HepG2 (cell line): ENCODE data around the gene RGS14. TPM values are rescaled to one million over a fixed set of nuclear protein-coding genes. Genes with fewer than 3 reads are reported as not detected.

Source experiments
- ATAC-seq: fragments of 200-7000 bp; cut with Tn5 transposase; 3 replicates; pipeline ENCODE4 v1.9.1; 2020; ENCODE audit warnings: mild to moderate bottlenecking, moderate library complexity
- BruUV-seq: library from RNA; stranded (reverse); fragments of 400-500 nt; replicated peaks from 2 replicates; lab custom pipeline; 2021; lab: Mats Ljungman, UMichigan
- CTCF ChIA-PET: fragments of 300-600 bp; formaldehyde crosslinking; extraction: SDS; loops from one replicate; lab custom pipeline; 2021; ENCODE audit warnings: low total read pairs, inconsistent platforms, low intra/inter-chr PET ratio; lab: Yijun Ruan, JAX
- POLR2A ChIA-PET: fragments of 350-600 bp; sonication (Branson Sonifier 250); formaldehyde crosslinking; loops from one replicate; lab custom pipeline; 2020; ENCODE audit warnings: antibody characterized with exemption, inconsistent platforms; lab: Yijun Ruan, JAX
- DNase-seq: peaks from one replicate; pipeline ENCODE4 v3.0.0-alpha.2; 2015; ENCODE audit warnings: low spot score
- FAIRE-seq: peaks from 3 replicates; lab custom pipeline; 2011; peaks lifted over from hg19 to GRCh38; lab: Jason Lieb, UNC
- H2AFZ ChIP-seq: one replicate; pipeline ENCODE4 v1.6.1; 2011; ENCODE audit warnings: low read length, inconsistent platforms
- H3K27ac ChIP-seq: fragments of 300-600 bp; 3 replicates; pipeline ENCODE4 v1.8.0; 2011; ENCODE audit warnings: mixed run types, mild to moderate bottlenecking, mixed read lengths, low read length, inconsistent platforms; ENCODE audit not compliant: insufficient read depth; ENCODE audit errors: extremely low read length
- H3K27me3 ChIP-seq, 2 experiments: fragments of 200-600 bp in 1 of 2; 2 replicates in 1 of 2; 3 replicates in 1 of 2; pipeline versions ENCODE4 v1.6.0 to v1.8.0; 2011; ENCODE audit warnings: low read length in 2 of 2, mild to moderate bottlenecking in 2 of 2, moderate library complexity in 2 of 2, inconsistent platforms in 1 of 2; ENCODE audit not compliant: insufficient read depth in 2 of 2, control insufficient read depth in 1 of 2
- H3K36me3 ChIP-seq, 2 experiments: fragments of 200-600 bp in 1 of 2; replicated peaks in 1 of 2; 2 replicates in 1 of 2; 3 replicates in 1 of 2; pipeline versions ENCODE4 v1.5.1 to v1.8.0; 2011; ENCODE audit warnings: low read length in 2 of 2, inconsistent platforms in 1 of 2; ENCODE audit not compliant: insufficient read depth in 2 of 2, control insufficient read depth in 1 of 2
- H3K4me1 ChIP-seq: 2 replicates; pipeline ENCODE4 v1.5.1; 2012; ENCODE audit warnings: low read length, inconsistent platforms; ENCODE audit not compliant: insufficient read depth
- H3K4me2 ChIP-seq: 2 replicates; pipeline ENCODE4 v1.6.0; 2011; ENCODE audit warnings: low read depth, low read length, inconsistent platforms
- H3K4me3 ChIP-seq, 3 experiments: fragments of 200-600 bp in 1 of 3; sonication (generic), shearing (Covaris generic) in 1 of 3; replicated peaks in 1 of 3; 2 replicates each; pipeline ENCODE4 v1.5.1; 2011 to 2016; ENCODE audit warnings: low read length in 3 of 3, inconsistent platforms in 2 of 3, low read depth in 2 of 3, mild to moderate bottlenecking in 2 of 3, control low read depth in 1 of 3, mixed read lengths in 1 of 3; ENCODE audit not compliant: insufficient read depth in 1 of 3
- H3K79me2 ChIP-seq: one replicate; pipeline ENCODE4 v1.6.1; 2011; ENCODE audit warnings: low read length, inconsistent platforms; ENCODE audit not compliant: insufficient read depth
- H3K9ac ChIP-seq: 2 replicates; pipeline ENCODE4 v1.6.0; 2011; ENCODE audit warnings: mild to moderate bottlenecking, low read depth, low read length, inconsistent platforms; ENCODE audit not compliant: insufficient read depth
- H3K9me3 ChIP-seq: 2 replicates; pipeline ENCODE4 v1.5.1; 2012; ENCODE audit warnings: mild to moderate bottlenecking, low read length
- H4K20me1 ChIP-seq: 2 replicates; pipeline ENCODE4 v1.6.0; 2011; ENCODE audit warnings: inconsistent platforms, mild to moderate bottlenecking, low read length, moderate library complexity; ENCODE audit not compliant: insufficient read depth
- ATM ChIP-seq: fragments of 450-650 bp; IDR thresholded peaks from 2 replicates; pipeline ENCODE4 v1.7.1; 2017; ENCODE audit warnings: mild to moderate bottlenecking, borderline replicate concordance
- CSRNP2 ChIP-seq: sonication (generic); formaldehyde crosslinking; conservative IDR thresholded peaks from 2 replicates; pipeline ENCODE4 v1.8.0; 2022; ENCODE audit warnings: low read depth, missing genetic modification reagents
- ELF4 ChIP-seq: sonication (generic); formaldehyde crosslinking; IDR thresholded peaks from 2 replicates; pipeline ENCODE4 v1.5.0; 2020; ENCODE audit warnings: missing genetic modification reagents, mild to moderate bottlenecking, moderate library complexity, borderline replicate concordance
- NCOA1 ChIP-seq: sonication (generic); formaldehyde crosslinking; IDR thresholded peaks from 2 replicates; pipeline ENCODE4 v1.9.0; 2021; ENCODE audit warnings: missing genetic modification reagents
- NCOA2 ChIP-seq: sonication (generic); formaldehyde crosslinking; IDR thresholded peaks from 2 replicates; pipeline ENCODE4 v1.8.0; 2022; ENCODE audit warnings: inconsistent platforms
- NFYB ChIP-seq: sonication (generic); formaldehyde crosslinking; IDR thresholded peaks from 2 replicates; pipeline ENCODE4 v1.4.0; 2020; ENCODE audit warnings: missing genetic modification reagents
- NR3C1 ChIP-seq: sonication (generic); formaldehyde crosslinking; IDR thresholded peaks from 2 replicates; pipeline ENCODE4 v1.4.0; 2020; ENCODE audit warnings: missing genetic modification reagents
- REL ChIP-seq: sonication (generic); formaldehyde crosslinking; conservative IDR thresholded peaks from 2 replicates; pipeline ENCODE4 v1.8.0; 2022; ENCODE audit warnings: mild to moderate bottlenecking, missing genetic modification reagents, moderate library complexity
- TEF ChIP-seq: sonication (generic); formaldehyde crosslinking; IDR thresholded peaks from 2 replicates; pipeline ENCODE4 v1.5.0; 2020; ENCODE audit warnings: missing genetic modification reagents
- ZNF747 ChIP-seq: sonication (generic); formaldehyde crosslinking; IDR thresholded peaks from 2 replicates; pipeline ENCODE4 v1.8.1; 2023; ENCODE audit warnings: missing genetic modification reagents, mild to moderate bottlenecking, borderline replicate concordance
- ZSCAN20 ChIP-seq: sonication (generic); formaldehyde crosslinking; IDR thresholded peaks from 2 replicates; pipeline ENCODE4 v1.4.0; 2020; ENCODE audit warnings: missing genetic modification reagents, mild to moderate bottlenecking, borderline replicate concordance
- WGBS: methylation state at CpG from one replicate; pipeline ENCODE4 v1.1.6; 2017; ENCODE audit warnings: low lambda C conversion rate; 5-methylcytosine and 5-hydroxymethylcytosine counted together
- in situ Hi-C: cut with HindIII; loops from 2 replicates; pipeline ENCODE4 v1.10.0; 2017; ENCODE audit warnings: low pct_unique_long_range_greater_than_20kb; ENCODE audit not compliant: extremely low pct_ligation_motif_present
- intact Hi-C: fragments of 100-400 bp; cut with micrococcal nuclease; formaldehyde crosslinking; loops from one replicate; pipeline ENCODE4 v1.10.0; 2022; ENCODE audit not compliant: unreplicated experiment
- polyA plus RNA-seq, 8 experiments: library from polyadenylated mRNA; depleted of rRNA in 3 of 8; stranded (reverse) in 7 of 8; unstranded in 1 of 8; fragments of >200 nt; fragmentation: Illumina TruSeq in 4 of 8; extraction: Trizol in 4 of 8; gene quantifications; 2 replicates each; pipeline versions ENCODE4 v1.2.1 to v1.2.3, GENCODE V29; 2011 to 2016; ENCODE audit warnings: low read depth in 4 of 8, missing spikeins in 1 of 8, mixed read lengths in 1 of 8; ENCODE audit not compliant: insufficient read depth in 1 of 8
- total RNA-seq, 5 experiments: library from RNA; depleted of rRNA; stranded (reverse); fragments of >200 nt; fragmentation: Illumina TruSeq; extraction: Trizol; gene quantifications; 2 replicates each; pipeline ENCODE4 v1.2.3, GENCODE V29; 2016; ENCODE audit warnings: low read depth in 1 of 5
- TF ChIP-seq, protein P1 (sequence below): sonication (generic); formaldehyde crosslinking; conservative IDR thresholded peaks from 2 replicates; pipeline ENCODE4 v1.4.0; 2020; ENCODE audit warnings: missing genetic modification reagents
- TF ChIP-seq, protein P2 (sequence below): sonication (generic); formaldehyde crosslinking; IDR thresholded peaks from 2 replicates; pipeline ENCODE4 v1.4.0; 2020; ENCODE audit warnings: mild to moderate bottlenecking, missing genetic modification reagents
- TF ChIP-seq, protein P3 (sequence below): IDR thresholded peaks from 2 replicates; pipeline ENCODE4 v1.6.1; 2012; ENCODE audit warnings: low read length, improper control_type of control experiment

The RGS14 gene
- total and polyA plus RNA-seq, 2 of the 13 experiments (the other 11 are each of a cell fraction or from before 2014, with no cell fraction given) = 11.1 to 17.2 TPM

- no peak for TF ChIP-seq TEF (CRISPR knock-in tag)
- no peak for TF ChIP-seq NFYB (CRISPR knock-in tag)
- TF ChIP-seq, protein P1, sequence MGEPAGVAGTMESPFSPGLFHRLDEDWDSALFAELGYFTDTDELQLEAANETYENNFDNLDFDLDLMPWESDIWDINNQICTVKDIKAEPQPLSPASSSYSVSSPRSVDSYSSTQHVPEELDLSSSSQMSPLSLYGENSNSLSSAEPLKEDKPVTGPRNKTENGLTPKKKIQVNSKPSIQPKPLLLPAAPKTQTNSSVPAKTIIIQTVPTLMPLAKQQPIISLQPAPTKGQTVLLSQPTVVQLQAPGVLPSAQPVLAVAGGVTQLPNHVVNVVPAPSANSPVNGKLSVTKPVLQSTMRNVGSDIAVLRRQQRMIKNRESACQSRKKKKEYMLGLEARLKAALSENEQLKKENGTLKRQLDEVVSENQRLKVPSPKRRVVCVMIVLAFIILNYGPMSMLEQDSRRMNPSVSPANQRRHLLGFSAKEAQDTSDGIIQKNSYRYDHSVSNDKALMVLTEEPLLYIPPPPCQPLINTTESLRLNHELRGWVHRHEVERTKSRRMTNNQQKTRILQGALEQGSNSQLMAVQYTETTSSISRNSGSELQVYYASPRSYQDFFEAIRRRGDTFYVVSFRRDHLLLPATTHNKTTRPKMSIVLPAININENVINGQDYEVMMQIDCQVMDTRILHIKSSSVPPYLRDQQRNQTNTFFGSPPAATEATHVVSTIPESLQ = no peak
- TF ChIP-seq ELF4 = no peak
- TF ChIP-seq NR3C1 (CRISPR knock-in tag) = no peak
Observed at GRCh38 chr5:177356746-177357145, 978 bp upstream of the RGS14 start (continued).

GRCh38 chr5:177357146-177357458, 622 bp upstream of the RGS14 start:
- FAIRE-seq (no peak), ATAC-seq (no peak), DNase-seq (no peak)
- Histone ChIP-seq H2AFZ (no peak overlapping the region), H4K20me1 (no peaks in the 10 kb centered on the region), H3K4me2 (no peak overlapping the region), H3K9me3 (no peaks in the 10 kb centered on the region), H3K4me3 (no peak overlapping the region), H3K9ac (no peak overlapping the region), H3K79me2 (no peaks in the 10 kb centered on the region), H3K27ac (no peak overlapping the region), H3K4me1 (peaks cover 98% of the 10 kb centered on the region), H3K27me3 (peaks cover 0 to 18% of the 10 kb centered on the region in 2 experiments; a peak in 4 of 5 replicates), H3K36me3 (no peaks in the 10 kb centered on the region)
- ChIA-PET POLR2A (interaction anchor here (1.6 to 6.5 kb wide), 2 partner anchors 9 to 22 kb away, joined by 12 to 77 read pairs; no protein-coding TSS in a partner anchor), CTCF (no interaction called here)
- no TSS peak for BruUV-seq
- 85% methylated on average over 5 of the region's 5 CpGs for WGBS
- in situ Hi-C loops (loop anchor here (25.0 kb wide), 1 partner anchor 820 kb away; the partner anchor contains the start of genes CDHR2 and RNF44), intact Hi-C loops (no loop called here)
- no peak for TF ChIP-seq NCOA2 (CRISPR knock-in tag)
- no peak for TF ChIP-seq ZSCAN20
- no peak for TF ChIP-seq ATM
- TF ChIP-seq, protein P2, sequence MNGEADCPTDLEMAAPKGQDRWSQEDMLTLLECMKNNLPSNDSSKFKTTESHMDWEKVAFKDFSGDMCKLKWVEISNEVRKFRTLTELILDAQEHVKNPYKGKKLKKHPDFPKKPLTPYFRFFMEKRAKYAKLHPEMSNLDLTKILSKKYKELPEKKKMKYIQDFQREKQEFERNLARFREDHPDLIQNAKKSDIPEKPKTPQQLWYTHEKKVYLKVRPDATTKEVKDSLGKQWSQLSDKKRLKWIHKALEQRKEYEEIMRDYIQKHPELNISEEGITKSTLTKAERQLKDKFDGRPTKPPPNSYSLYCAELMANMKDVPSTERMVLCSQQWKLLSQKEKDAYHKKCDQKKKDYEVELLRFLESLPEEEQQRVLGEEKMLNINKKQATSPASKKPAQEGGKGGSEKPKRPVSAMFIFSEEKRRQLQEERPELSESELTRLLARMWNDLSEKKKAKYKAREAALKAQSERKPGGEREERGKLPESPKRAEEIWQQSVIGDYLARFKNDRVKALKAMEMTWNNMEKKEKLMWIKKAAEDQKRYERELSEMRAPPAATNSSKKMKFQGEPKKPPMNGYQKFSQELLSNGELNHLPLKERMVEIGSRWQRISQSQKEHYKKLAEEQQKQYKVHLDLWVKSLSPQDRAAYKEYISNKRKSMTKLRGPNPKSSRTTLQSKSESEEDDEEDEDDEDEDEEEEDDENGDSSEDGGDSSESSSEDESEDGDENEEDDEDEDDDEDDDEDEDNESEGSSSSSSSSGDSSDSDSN (CRISPR knock-in tag) = no peak
- TF ChIP-seq REL (CRISPR knock-in tag) = no peak
- TF ChIP-seq CSRNP2 (CRISPR knock-in tag) = no peak
- TF ChIP-seq NCOA1 = no peak
- no peak for TF ChIP-seq ZNF747
- TF ChIP-seq, protein P3, sequence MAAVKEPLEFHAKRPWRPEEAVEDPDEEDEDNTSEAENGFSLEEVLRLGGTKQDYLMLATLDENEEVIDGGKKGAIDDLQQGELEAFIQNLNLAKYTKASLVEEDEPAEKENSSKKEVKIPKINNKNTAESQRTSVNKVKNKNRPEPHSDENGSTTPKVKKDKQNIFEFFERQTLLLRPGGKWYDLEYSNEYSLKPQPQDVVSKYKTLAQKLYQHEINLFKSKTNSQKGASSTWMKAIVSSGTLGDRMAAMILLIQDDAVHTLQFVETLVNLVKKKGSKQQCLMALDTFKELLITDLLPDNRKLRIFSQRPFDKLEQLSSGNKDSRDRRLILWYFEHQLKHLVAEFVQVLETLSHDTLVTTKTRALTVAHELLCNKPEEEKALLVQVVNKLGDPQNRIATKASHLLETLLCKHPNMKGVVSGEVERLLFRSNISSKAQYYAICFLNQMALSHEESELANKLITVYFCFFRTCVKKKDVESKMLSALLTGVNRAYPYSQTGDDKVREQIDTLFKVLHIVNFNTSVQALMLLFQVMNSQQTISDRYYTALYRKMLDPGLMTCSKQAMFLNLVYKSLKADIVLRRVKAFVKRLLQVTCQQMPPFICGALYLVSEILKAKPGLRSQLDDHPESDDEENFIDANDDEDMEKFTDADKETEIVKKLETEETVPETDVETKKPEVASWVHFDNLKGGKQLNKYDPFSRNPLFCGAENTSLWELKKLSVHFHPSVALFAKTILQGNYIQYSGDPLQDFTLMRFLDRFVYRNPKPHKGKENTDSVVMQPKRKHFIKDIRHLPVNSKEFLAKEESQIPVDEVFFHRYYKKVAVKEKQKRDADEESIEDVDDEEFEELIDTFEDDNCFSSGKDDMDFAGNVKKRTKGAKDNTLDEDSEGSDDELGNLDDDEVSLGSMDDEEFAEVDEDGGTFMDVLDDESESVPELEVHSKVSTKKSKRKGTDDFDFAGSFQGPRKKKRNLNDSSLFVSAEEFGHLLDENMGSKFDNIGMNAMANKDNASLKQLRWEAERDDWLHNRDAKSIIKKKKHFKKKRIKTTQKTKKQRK = no peak
